Neural cell (in vitro differentiated cells): ENCODE data around the gene DUXB. TPM values are rescaled to one million over a fixed set of nuclear protein-coding genes. Genes with fewer than 3 reads are reported as not detected.

Experiments
- H2AFZ ChIP-seq: fragments of 200-600, 300-800 bp; sonication (generic), shearing (Covaris generic); 2 replicates; pipeline ENCODE4 v1.6.0; 2014; ENCODE audit warnings: low read depth, mild to moderate bottlenecking, antibody characterized with exemption, low read length, moderate library complexity
- H3F3A ChIP-seq: fragments of 200-600 bp; shearing (Covaris generic); 2 replicates; pipeline ENCODE4 v1.6.1; 2016; ENCODE audit warnings: mild to moderate bottlenecking, moderate library complexity, mixed read lengths, antibody characterized with exemption, low read length; ENCODE audit not compliant: insufficient read depth, poor library complexity, severe bottlenecking
- H3K27ac ChIP-seq: fragments of 200-600, 300-800 bp; sonication (generic), shearing (Covaris generic); 2 replicates; pipeline ENCODE4 v1.5.1; 2014; ENCODE audit warnings: mild to moderate bottlenecking, low read length, moderate library complexity
- H3K27me3 ChIP-seq: fragments of 300-800, 200-600 bp; sonication (generic), shearing (Covaris generic); 2 replicates; pipeline ENCODE4 v1.6.0; 2014; ENCODE audit warnings: mild to moderate bottlenecking, low read depth, low read length, moderate library complexity; ENCODE audit not compliant: insufficient read depth
- H3K36me3 ChIP-seq: fragments of 300-800, 200-600 bp; sonication (generic), shearing (Covaris generic); 2 replicates; pipeline ENCODE4 v1.5.1; 2014; ENCODE audit warnings: mild to moderate bottlenecking, antibody characterized with exemption, low read length, moderate library complexity; ENCODE audit not compliant: insufficient read depth
- H3K4me2 ChIP-seq: fragments of 300-800, 200-600 bp; sonication (generic), shearing (Covaris generic); 2 replicates; pipeline ENCODE4 v1.6.0; 2014; ENCODE audit warnings: mild to moderate bottlenecking, low read length
- H3K4me3 ChIP-seq: fragments of 300-800, 200-600 bp; sonication (generic), shearing (Covaris generic); 2 replicates; pipeline ENCODE4 v1.5.1; 2014; ENCODE audit warnings: mild to moderate bottlenecking, low read length, moderate library complexity
- H3K79me2 ChIP-seq: fragments of 200-600 bp; shearing (Covaris generic); replicated peaks from 2 replicates; pipeline ENCODE4 v1.6.0; 2014; ENCODE audit warnings: mild to moderate bottlenecking, low read length, moderate library complexity; ENCODE audit not compliant: insufficient read depth
- H3K9ac ChIP-seq: fragments of 300-800, 200-600 bp; sonication (generic), shearing (Covaris generic); 2 replicates; pipeline ENCODE4 v1.6.1; 2016; ENCODE audit warnings: mild to moderate bottlenecking, low read length, mixed read lengths
- H3K9me2 ChIP-seq: fragments of 200-600 bp; shearing (Covaris generic); 2 replicates; pipeline ENCODE4 v1.6.1; 2016; ENCODE audit warnings: mild to moderate bottlenecking, low read length, mixed read lengths; ENCODE audit not compliant: insufficient read depth
- H3K9me3 ChIP-seq: fragments of 200-600, 300-800 bp; sonication (generic), shearing (Covaris generic); 2 replicates; pipeline ENCODE4 v1.6.1; 2016; ENCODE audit warnings: mild to moderate bottlenecking, mixed run types, low read length, moderate library complexity, mixed read lengths
- H4K20me1 ChIP-seq: fragments of 200-600 bp; shearing (Covaris generic); 2 replicates; pipeline ENCODE4 v1.6.1; 2016; ENCODE audit warnings: mild to moderate bottlenecking, mixed run types; ENCODE audit not compliant: insufficient read depth
- EP300 ChIP-seq: fragments of 450-650 bp; conservative IDR thresholded peaks from 2 replicates; pipeline ENCODE4 v1.6.1; 2014; ENCODE audit warnings: antibody characterized with exemption, mild to moderate bottlenecking, moderate library complexity; ENCODE audit not compliant: poor library complexity, severe bottlenecking
- MXI1 ChIP-seq: fragments of 450-650 bp; conservative IDR thresholded peaks from 2 replicates; pipeline ENCODE4 v1.6.1; 2014; ENCODE audit warnings: antibody characterized with exemption, mild to moderate bottlenecking; ENCODE audit not compliant: poor library complexity, severe bottlenecking
- POLR2AphosphoS5 ChIP-seq: IDR thresholded peaks from 2 replicates; pipeline ENCODE4 v1.6.1; 2012
- RAD21 ChIP-seq: fragments of 450-650 bp; conservative IDR thresholded peaks from 2 replicates; pipeline ENCODE4 v1.6.1; 2014; ENCODE audit warnings: antibody characterized with exemption, mild to moderate bottlenecking, moderate library complexity
- REST ChIP-seq: IDR thresholded peaks from 2 replicates; pipeline ENCODE4 v1.6.1; 2012; ENCODE audit warnings: borderline replicate concordance
- SMC3 ChIP-seq: fragments of 450-650 bp; conservative IDR thresholded peaks from 2 replicates; pipeline ENCODE4 v1.6.1; 2014; ENCODE audit warnings: antibody characterized with exemption, mild to moderate bottlenecking, moderate library complexity; ENCODE audit not compliant: poor library complexity
- TAF1 ChIP-seq: IDR thresholded peaks from 2 replicates; pipeline ENCODE4 v1.6.1; 2012; ENCODE audit warnings: low read depth
- polyA plus RNA-seq: library from polyadenylated mRNA; depleted of rRNA; stranded (reverse); fragments of >200 nt; gene quantifications from 2 replicates; pipeline ENCODE4 v1.2.3, GENCODE V29; 2014
- TF ChIP-seq, protein P1 (sequence below): fragments of 450-650 bp; IDR thresholded peaks from 2 replicates; pipeline ENCODE4 v1.5.1; 2014; ENCODE audit warnings: antibody characterized with exemption, mild to moderate bottlenecking, moderate library complexity; ENCODE audit not compliant: poor library complexity, severe bottlenecking

Gene DUXB
- polyA plus RNA-seq, 1 donor from 2014 or later: not detected

DNA sequence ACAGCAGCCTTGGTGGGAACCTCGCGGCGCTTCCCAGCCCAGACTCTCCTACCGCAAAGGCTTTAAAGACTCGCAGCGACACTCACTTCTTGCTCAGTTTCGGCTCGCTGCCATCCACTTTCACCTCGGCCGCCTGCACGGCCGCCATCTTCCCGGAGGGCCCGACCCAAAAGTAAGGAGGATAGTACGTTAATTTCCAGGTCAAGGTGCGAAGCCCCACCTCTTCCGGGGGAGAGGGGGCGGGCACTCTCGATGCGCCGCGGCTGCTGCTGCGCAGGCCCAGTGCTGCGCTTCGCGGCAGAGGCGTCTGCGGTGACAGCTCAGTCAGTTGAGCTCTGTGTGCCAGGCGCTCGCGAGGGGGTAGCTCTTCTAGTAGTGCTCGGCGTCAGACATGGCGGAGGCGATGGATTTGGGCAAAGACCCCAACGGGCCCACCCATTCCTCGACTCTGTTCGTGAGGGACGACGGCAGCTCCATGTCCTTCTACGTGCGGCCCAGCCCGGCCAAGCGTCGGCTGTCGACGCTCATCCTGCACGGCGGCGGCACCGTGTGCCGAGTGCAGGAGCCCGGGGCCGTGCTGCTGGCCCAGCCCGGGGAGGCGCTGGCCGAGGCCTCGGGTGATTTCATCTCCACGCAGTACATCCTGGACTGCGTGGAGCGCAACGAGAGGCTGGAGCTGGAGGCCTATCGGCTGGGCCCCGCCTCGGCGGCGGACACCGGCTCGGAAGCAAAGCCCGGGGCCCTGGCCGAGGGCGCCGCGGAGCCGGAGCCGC is 53.6 kb downstream of the DUXB start, which contains the start of the genes KARS1 and TERF2IP:
Gene KARS1 (minus strand): TSS at position 174 of the 773 bp plus-strand sequence. CDS start 26 bp downstream, at position 148.
Gene TERF2IP (plus strand): TSS at position 282 of the 773 bp plus-strand sequence. CDS start 110 bp downstream, at position 392.
- Histone ChIP-seq H2AFZ (peak within 1 kb of the TSS; percentile 93), H3K27ac (peak within 1 kb of the TSS; percentile 99), H3K9ac (peak within 1 kb of the TSS; percentile 99), H4K20me1 (peaks cover 19% of the 10 kb centered on the region), H3K9me3 (no peaks in the 10 kb centered on the region), H3K4me3 (peak within 1 kb of the TSS; percentile 87), H3K9me2 (no peaks in the 10 kb centered on the region), H3K4me2 (peak within 1 kb of the TSS; percentile 70), H3K27me3 (no peaks in the 10 kb centered on the region), H3K36me3 (no peaks in the 10 kb centered on the region), H3F3A (peaks cover 3% of the 10 kb centered on the region), H3K79me2 (peaks cover 79% of the 10 kb centered on the region)
- TF ChIP-seq POLR2AphosphoS5 (peak; percentile 100), RAD21 (no peak), EP300 (peak; percentile 56), TAF1 (peak; percentile 98), REST (peak; percentile 96), MXI1 (peak; percentile 99)
- TF ChIP-seq, protein P1, sequence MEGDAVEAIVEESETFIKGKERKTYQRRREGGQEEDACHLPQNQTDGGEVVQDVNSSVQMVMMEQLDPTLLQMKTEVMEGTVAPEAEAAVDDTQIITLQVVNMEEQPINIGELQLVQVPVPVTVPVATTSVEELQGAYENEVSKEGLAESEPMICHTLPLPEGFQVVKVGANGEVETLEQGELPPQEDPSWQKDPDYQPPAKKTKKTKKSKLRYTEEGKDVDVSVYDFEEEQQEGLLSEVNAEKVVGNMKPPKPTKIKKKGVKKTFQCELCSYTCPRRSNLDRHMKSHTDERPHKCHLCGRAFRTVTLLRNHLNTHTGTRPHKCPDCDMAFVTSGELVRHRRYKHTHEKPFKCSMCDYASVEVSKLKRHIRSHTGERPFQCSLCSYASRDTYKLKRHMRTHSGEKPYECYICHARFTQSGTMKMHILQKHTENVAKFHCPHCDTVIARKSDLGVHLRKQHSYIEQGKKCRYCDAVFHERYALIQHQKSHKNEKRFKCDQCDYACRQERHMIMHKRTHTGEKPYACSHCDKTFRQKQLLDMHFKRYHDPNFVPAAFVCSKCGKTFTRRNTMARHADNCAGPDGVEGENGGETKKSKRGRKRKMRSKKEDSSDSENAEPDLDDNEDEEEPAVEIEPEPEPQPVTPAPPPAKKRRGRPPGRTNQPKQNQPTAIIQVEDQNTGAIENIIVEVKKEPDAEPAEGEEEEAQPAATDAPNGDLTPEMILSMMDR: no peak

DNA sequence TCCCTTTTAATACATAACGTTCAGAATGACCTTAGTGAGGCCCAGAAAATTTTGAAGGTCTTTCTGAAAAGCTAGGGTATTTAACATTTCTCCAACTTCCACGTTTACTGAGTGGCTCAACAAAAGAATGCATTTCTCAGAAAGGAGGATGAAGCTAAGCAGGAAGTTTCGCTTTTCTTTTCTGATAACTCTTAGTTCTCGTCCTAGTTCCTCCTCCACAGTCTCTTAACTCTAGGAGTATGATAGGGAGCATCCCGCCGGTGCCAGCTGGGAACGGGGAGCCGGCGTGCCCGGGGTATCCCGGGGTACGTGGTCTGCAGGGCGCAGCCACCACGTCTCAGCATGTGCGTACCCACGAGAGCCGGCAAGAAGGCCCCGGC is 54.2 kb downstream of the DUXB start:
- H3K27ac ChIP-seq: peak overlapping the region; percentile 99
- H3K4me3 ChIP-seq: peak overlapping the region; percentile 87
- peaks cover 3% of the 10 kb centered on the region for H3F3A ChIP-seq
- peak overlapping the region; percentile 99 for H3K9ac ChIP-seq
- H3K4me2 ChIP-seq: peak overlapping the region; percentile 70
- no peaks in the 10 kb centered on the region for H3K9me2 ChIP-seq
- TF ChIP-seq POLR2AphosphoS5: no peak
- TF ChIP-seq SMC3: no peak
- TF ChIP-seq EP300: no peak
- TF ChIP-seq MXI1: no peak
- TF ChIP-seq RAD21: no peak
- H3K79me2 ChIP-seq: peaks cover 75% of the 10 kb centered on the region
- no peaks in the 10 kb centered on the region for H3K9me3 ChIP-seq
- no peaks in the 10 kb centered on the region for H3K27me3 ChIP-seq
- H3K36me3 ChIP-seq: no peaks in the 10 kb centered on the region
- H2AFZ ChIP-seq: peak overlapping the region; percentile 37
- H4K20me1 ChIP-seq: peaks cover 17% of the 10 kb centered on the region
